Stomach (tissue), 4 donors: ENCODE measurements around the gene DOC2B.

Experiments
- CTCF ChIP-seq, 7 experiments: fragments of 450-650 bp in 4 of 7; fragments of 200-600 bp in 3 of 7; sonication (generic) in 3 of 7; IDR thresholded peaks; one replicate each; pipeline ENCODE4 v1.5.1; 2016 to 2019; ENCODE audit warnings: antibody characterized with exemption in 7 of 7, control low read depth in 2 of 7, mild to moderate bottlenecking in 1 of 7
- POLR2A ChIP-seq, 4 donors: fragments of 450-650 bp; IDR thresholded peaks; one replicate each; pipeline ENCODE4 v1.6.1; 2016; ENCODE audit warnings: antibody characterized with exemption in 4 of 4, control low read depth in 2 of 4, mild to moderate bottlenecking in 1 of 4, moderate library complexity in 1 of 4

GRCh38 chr17:145671-146541 is 35.5 kb downstream of the DOC2B start:
- TF ChIP-seq CTCF (IDR thresholded peaks at IDR 0.05) (no peak), POLR2A (IDR thresholded peaks at IDR 0.05) (no peak)
